Upper lobe of left lung (tissue), 4 donors: ENCODE measurements around the gene POC5.

Experiments
- CTCF ChIP-seq, 6 experiments: fragments of 450-650 bp in 4 of 6; fragments of 200-600 bp in 2 of 6; sonication (generic) in 2 of 6; IDR thresholded peaks; one replicate each; pipeline ENCODE4 v1.5.1; 2016 to 2019; ENCODE audit warnings: antibody characterized with exemption in 6 of 6
- EP300 ChIP-seq, 4 donors: sonication (generic); formaldehyde crosslinking; IDR thresholded peaks; one replicate each; pipeline ENCODE4 v1.5.1; 2017; ENCODE audit warnings: antibody characterized with exemption in 4 of 4, control low read depth in 2 of 4
- POLR2A ChIP-seq, 4 donors: fragments of 450-650 bp; IDR thresholded peaks; one replicate each; pipeline ENCODE4 v1.5.1; 2016 to 2017; ENCODE audit warnings: antibody characterized with exemption in 4 of 4, mild to moderate bottlenecking in 2 of 4
- POLR2AphosphoS5 ChIP-seq, 2 donors: sonication (generic); formaldehyde crosslinking; IDR thresholded peaks; one replicate each; pipeline ENCODE4 v1.5.1; 2017; ENCODE audit warnings: antibody characterized with exemption in 2 of 2

GRCh38 chr5:75653521-75653920 lies 63.7 kb downstream of the POC5 start:
- no peak for TF ChIP-seq POLR2A (IDR thresholded peaks at IDR 0.05)
- TF ChIP-seq CTCF (IDR thresholded peaks at IDR 0.05), result no peak
- no peak for TF ChIP-seq POLR2AphosphoS5 (IDR thresholded peaks at IDR 0.05)
- no peak for TF ChIP-seq EP300 (IDR thresholded peaks at IDR 0.05)
